ACC112 (cell line): ENCODE results near the gene NTM.

Experiments used
- H2AFZ ChIP-seq: fragments of 200-600 bp; sonication (generic); one replicate; pipeline ENCODE4 v1.6.0; 2017; ENCODE audit warnings: antibody characterized with exemption, low read length; ENCODE audit not compliant: unreplicated experiment
- H3K27ac ChIP-seq: fragments of 200-600 bp; sonication (generic); 2 replicates; pipeline ENCODE4 v1.5.1; 2014; ENCODE audit warnings: low read depth, mild to moderate bottlenecking, antibody characterized with exemption, low read length, moderate library complexity
- H3K27me3 ChIP-seq: fragments of 200-600 bp; sonication (generic); 2 replicates; pipeline ENCODE4 v1.6.1; 2014; ENCODE audit warnings: mild to moderate bottlenecking, antibody characterized with exemption, low read length, moderate library complexity, mixed read lengths; ENCODE audit not compliant: insufficient read depth
- H3K36me3 ChIP-seq: fragments of 200-600 bp; sonication (generic); 2 replicates; pipeline ENCODE4 v1.6.1; 2016; ENCODE audit warnings: mild to moderate bottlenecking, antibody characterized with exemption, low read length, moderate library complexity, mixed read lengths; ENCODE audit not compliant: insufficient read depth
- H3K4me1 ChIP-seq: fragments of 200-600 bp; sonication (generic); one replicate; pipeline ENCODE4 v1.6.1; 2016; ENCODE audit warnings: low read length, mixed read lengths; ENCODE audit not compliant: insufficient read depth, unreplicated experiment, control insufficient read depth
- H3K4me3 ChIP-seq: fragments of 200-600 bp; sonication (generic); 2 replicates; pipeline ENCODE4 v1.5.1; 2014; ENCODE audit warnings: mild to moderate bottlenecking, low read depth, low read length
- H3K79me2 ChIP-seq: fragments of 200-600 bp; sonication (generic); one replicate; pipeline ENCODE4 v1.6.0; 2016; ENCODE audit warnings: low read length; ENCODE audit not compliant: control insufficient read depth, unreplicated experiment, insufficient read depth

NTM gene

DNA sequence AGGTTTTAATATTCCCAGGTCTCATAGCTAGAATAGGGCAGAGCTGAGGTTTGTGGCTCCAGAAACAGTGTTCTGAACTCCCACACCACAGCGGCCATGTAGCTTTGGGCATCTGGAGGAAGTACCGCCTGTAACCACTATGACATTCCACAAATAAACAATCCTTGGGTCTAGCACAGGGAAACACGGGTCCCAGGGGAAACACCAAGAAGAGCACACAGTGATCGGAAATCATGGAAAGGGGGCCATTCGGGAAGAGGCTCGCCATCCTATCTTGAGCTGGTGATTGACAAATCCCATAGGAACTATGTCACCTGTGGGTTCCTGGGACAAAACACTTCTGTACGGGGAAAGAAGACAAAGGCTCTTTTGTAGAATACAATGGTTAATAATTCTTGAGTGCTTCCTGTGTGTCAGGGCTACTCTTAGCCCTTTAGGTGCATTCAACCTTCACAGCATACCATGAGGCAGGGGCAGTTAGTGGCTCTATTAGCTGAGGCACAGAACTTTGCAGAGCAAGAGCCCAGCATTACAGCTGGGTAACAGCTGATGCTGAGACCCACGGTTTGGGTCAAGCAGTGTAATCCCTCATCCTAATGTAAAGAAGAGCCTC lies 514.2 kb downstream of the NTM start:
- Histone ChIP-seq H3K27me3 (no peaks in the 10 kb centered on the region), H3K4me3 (no peak overlapping the region), H3K79me2 (no peaks in the 10 kb centered on the region), H3K27ac (no peak overlapping the region), H3K36me3 (no peaks in the 10 kb centered on the region), H2AFZ (no peak overlapping the region), H3K4me1 (peaks cover 20% of the 10 kb centered on the region)

DNA sequence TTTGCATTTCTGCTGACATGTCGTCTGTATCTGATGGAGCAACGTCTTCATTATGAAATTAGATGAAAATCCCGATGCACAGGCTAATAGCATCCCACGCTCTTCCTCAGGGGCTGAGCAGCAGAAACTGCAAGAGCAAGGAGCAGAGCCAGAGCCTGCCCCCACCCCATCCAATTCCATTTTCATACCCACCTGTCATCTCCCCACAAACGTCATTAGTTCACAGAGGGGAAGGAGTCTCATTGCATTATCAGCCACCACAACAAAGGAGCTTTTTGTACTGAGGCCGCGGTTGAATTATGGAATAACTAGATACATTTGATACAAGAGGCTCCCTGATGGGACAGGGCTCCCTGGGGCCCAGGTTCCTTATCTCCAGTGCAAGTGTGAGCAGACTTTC lies 515.0 kb downstream of the NTM start:
- H3K4me3 ChIP-seq = no peak overlapping the region
- no peaks in the 10 kb centered on the region for H3K27me3 ChIP-seq
- no peaks in the 10 kb centered on the region for H3K79me2 ChIP-seq
- peaks cover 24% of the 10 kb centered on the region for H3K4me1 ChIP-seq
- H3K36me3 ChIP-seq = no peaks in the 10 kb centered on the region
- H2AFZ ChIP-seq = no peak overlapping the region
- no peak overlapping the region for H3K27ac ChIP-seq

DNA sequence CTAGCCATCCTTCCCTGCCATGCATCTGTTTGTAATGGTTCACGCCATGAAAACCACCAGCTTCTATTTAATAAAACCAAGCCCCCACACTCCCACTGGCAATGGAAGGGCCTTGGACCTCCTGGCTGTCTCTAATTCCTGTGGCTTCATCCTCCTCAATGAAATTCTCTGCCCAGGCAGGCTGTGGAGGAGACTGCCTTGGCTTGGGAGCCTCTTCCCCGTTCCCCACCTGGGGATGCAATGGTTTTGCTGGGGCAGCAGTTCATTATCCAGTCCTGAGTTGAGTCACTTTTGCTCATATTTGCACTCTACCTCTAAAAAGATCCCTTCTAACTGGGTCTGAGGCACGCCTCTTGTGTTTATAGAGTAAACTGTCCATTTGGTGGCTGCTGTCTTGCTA lies 515.8 kb downstream of the NTM start:
- Histone ChIP-seq H3K4me3 (no peak overlapping the region), H3K79me2 (no peaks in the 10 kb centered on the region), H3K4me1 (peaks cover 24% of the 10 kb centered on the region), H2AFZ (no peak overlapping the region), H3K36me3 (no peaks in the 10 kb centered on the region), H3K27me3 (no peaks in the 10 kb centered on the region), H3K27ac (no peak overlapping the region)

DNA sequence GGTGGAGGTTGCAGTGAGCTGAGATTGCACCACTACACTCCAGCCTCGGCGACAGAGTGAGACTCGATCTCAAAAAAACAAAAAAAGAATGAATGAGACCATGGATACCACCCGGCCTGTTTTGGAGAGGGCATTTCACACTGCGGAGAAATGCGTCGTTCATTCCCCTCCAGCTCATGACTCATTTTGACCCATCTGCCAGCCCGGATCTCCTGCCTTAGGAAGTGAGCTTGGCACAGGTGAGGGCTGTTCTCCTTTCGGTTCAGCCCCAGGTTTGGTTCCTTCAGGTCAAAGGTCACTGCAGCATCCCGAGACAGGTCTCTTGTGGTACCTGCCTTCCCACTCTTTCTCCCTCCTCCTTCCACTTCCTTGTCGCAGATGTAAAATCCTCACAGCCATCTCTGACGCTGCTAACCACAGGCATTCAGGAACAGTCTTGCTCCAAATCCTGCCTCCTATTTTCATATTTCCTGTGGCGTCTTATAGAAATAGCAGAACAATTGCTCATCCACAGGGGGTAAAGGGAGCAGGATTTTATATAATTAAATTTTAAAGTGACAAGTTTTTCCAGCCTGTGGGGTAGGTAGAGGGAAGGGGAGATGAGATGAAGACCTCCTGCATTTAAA lies 517.9 kb downstream of the NTM start:
- Histone ChIP-seq H3K79me2 (no peaks in the 10 kb centered on the region), H3K27ac (peak overlapping the region; percentile 80), H3K36me3 (no peaks in the 10 kb centered on the region), H3K27me3 (no peaks in the 10 kb centered on the region), H2AFZ (peak overlapping the region; percentile 51), H3K4me3 (peak overlapping the region; percentile 20), H3K4me1 (peaks cover 24% of the 10 kb centered on the region)

DNA sequence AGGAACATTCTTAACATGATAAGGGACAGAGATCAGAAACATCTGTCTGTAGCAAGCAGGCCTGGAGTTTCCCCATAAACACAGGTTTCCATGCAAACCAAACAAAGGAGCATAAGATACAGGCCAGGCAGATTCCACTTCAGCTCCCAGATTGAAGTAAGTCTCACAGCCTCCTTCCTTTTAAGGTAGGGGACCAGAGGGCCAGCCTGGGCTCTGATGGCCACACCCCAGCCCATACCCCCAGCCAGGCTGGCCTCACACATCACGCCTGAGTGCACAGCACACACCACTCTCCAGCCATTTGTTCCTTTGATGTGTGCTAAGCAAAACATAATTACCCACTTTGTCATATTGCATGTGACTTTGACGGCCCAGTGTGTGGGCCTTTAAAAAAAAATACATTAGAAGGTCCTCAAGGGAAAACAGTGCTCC lies 518.7 kb downstream of the NTM start:
- Histone ChIP-seq H3K4me3 (no peak overlapping the region), H3K4me1 (peaks cover 24% of the 10 kb centered on the region), H3K27me3 (no peaks in the 10 kb centered on the region), H2AFZ (peak overlapping the region; percentile 34), H3K36me3 (no peaks in the 10 kb centered on the region), H3K27ac (peak overlapping the region; percentile 80), H3K79me2 (no peaks in the 10 kb centered on the region)

DNA sequence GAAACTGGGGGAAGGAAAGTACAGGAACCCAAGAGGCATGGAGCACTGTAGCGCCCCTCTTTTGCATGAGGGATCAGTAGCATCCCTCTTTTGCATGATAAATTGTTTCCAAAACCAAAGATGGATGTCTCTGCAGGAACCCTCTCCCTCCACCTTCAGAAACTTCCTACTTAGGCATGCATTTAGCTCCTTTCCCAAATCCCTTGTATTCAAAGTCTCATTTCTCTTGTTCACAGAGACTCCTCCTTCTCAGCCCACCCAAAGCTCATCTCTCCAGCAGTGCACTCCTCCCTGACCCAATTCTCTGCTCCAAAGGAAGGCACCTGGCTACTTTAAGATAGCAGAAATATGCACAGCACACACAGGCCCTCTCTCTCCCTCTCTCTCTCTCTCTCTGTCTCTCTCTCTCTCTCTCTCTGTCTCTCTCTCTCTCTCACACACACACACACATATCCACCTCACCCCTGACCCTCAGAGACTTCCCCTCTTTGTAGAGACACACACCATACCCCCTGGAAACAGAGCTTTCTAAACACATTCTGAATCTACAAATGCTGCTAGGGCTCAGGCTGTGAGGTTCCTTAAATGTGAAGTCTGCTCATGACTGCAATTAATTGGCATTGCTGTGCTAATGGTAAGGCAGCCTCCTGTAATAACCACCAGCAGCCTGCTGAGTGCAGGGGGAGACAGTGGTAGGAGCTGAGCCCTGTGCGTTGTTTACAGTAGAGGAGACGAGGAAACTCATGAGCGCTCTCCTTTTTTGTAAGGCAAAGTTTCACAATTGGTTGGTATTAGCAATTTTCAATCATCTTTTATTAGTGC lies 519.6 kb downstream of the NTM start:
- Histone ChIP-seq H3K79me2 (no peaks in the 10 kb centered on the region), H2AFZ (no peak overlapping the region), H3K27ac (peak overlapping the region; percentile 80; the same call in 1 of the 2 replicates), H3K36me3 (no peaks in the 10 kb centered on the region), H3K4me1 (peaks cover 24% of the 10 kb centered on the region), H3K27me3 (no peaks in the 10 kb centered on the region), H3K4me3 (no peak overlapping the region)

DNA sequence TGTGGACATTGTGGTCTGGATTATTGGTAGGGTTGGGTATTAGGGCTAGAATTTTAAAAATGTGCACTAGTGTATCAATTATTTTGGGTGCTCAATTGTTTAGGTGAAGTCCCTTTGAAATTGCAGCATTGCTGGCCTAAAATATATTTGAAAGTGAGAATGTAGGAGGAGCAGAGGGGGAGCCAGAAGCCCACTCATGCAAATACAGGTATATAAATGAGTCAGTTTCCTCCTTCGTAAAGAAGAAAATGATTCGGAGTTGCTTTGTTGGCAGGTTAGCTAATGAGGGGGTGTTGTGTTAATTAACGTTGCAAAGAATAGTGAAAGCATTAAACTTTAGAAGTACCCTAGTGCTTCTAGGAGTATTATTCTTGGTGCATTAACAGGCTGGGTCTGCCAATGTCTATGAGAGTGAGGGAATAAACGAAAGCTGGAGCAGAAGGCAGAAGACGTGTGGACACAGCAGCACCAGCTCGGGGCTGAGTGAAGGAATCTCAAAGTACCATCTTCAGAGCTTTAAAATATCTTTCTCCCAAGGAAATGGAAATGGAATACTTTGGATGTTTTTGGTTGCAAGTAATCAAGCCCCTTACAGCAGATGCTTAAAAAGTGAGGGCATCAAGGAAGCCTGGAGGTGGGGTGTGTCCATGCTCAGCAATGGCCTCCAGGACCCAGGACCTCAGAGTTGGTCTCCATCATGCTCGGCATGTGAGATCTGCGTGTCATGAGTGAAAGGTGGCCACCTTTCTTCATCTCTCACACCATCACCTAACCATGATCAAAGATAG lies 522.9 kb downstream of the NTM start:
- H3K36me3 ChIP-seq = no peaks in the 10 kb centered on the region
- H2AFZ ChIP-seq = no peak overlapping the region
- no peak overlapping the region for H3K27ac ChIP-seq
- H3K27me3 ChIP-seq = no peaks in the 10 kb centered on the region
- H3K4me3 ChIP-seq = no peak overlapping the region
- no peaks in the 10 kb centered on the region for H3K79me2 ChIP-seq
- peaks cover 32% of the 10 kb centered on the region for H3K4me1 ChIP-seq

DNA sequence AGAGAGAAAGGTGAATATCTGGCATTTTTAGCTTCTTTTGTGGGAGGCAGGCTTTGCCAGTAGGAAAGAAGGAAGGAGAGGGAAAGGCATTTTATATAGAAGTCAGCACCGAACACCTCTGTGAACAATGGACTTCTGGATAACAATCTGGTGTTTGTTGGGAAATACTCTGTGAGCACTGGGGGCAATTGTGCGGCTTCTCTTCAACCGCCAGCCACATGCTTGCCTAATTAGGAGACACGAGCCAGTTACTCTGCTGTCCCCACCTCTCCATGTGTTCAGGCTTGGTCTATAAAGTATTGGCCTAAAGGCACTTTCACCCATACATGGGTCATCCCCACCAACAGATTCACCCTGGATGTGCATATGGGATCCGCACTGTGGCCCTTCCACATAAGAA lies 523.6 kb downstream of the NTM start:
- no peak overlapping the region for H2AFZ ChIP-seq
- H3K27ac ChIP-seq = no peak overlapping the region
- no peaks in the 10 kb centered on the region for H3K36me3 ChIP-seq
- H3K4me1 ChIP-seq = peaks cover 32% of the 10 kb centered on the region
- no peak overlapping the region for H3K4me3 ChIP-seq
- H3K79me2 ChIP-seq = no peaks in the 10 kb centered on the region
- no peaks in the 10 kb centered on the region for H3K27me3 ChIP-seq

DNA sequence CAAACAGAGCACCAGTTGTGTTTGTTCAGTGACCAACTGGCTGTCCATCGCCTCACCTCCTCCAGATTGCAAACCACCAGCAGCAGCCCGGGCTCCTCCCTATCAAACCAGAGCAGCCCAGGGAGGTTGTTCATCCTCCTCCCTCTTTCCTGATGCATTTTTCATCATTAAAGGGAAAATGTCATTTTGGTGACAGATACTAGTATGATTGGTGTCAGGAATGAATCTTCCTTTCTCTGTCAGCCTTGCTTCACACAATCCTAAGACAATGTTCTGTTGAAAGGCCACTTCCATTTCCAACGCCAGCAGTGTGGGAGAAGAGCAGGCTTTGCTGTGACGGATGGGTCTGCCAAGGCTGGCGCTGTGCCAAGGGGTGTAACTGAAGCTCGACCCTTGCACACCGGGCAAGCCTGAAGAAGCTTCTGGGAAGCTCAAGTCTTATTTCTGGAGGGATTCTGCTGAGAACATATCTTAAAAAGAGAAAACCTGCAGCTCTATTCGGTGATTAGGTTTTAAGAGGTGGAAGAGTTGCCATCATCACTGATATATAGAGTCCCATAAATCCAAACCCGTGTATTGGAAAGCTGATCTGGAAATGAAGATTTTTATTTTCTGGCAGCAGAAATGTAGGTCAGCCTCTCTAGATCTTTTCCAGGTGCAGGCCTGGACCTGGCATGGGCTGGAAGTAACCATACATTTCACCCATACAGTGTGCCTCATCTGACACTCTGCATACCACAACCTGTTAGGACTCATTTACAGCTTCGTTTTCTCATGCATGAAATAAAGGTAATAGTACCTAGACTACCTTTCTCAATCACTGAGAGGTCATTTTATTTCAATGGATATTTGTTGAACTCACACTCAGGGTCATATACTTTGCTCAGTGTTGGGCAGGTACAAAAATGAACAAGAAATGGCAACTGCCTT lies 524.5 kb downstream of the NTM start:
- H3K27me3 ChIP-seq = no peaks in the 10 kb centered on the region
- peaks cover 23% of the 10 kb centered on the region for H3K4me1 ChIP-seq
- no peak overlapping the region for H3K27ac ChIP-seq
- H2AFZ ChIP-seq = no peak overlapping the region
- no peaks in the 10 kb centered on the region for H3K79me2 ChIP-seq
- no peaks in the 10 kb centered on the region for H3K36me3 ChIP-seq
- no peak overlapping the region for H3K4me3 ChIP-seq

DNA sequence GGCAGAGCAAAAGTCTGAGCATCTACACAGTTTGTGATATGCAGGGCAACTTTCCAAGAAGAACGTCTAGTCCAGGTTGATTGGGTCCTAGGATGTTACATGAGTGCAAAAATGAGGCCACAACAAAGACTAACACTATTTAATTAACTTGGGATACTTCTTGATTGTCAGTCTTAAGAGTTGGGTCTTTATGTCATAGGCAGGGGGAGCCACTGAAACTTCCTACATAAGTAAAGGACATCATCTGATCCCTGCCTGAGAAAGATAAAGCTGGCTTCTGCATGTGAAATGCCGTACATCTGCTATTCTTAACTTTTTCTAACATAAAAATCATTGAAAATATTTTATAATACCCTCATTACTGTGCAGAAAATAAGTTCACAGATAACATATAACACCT lies 525.5 kb downstream of the NTM start:
- Histone ChIP-seq H3K36me3 (no peaks in the 10 kb centered on the region), H2AFZ (no peak overlapping the region), H3K4me1 (peaks cover 22% of the 10 kb centered on the region), H3K79me2 (no peaks in the 10 kb centered on the region), H3K27ac (no peak overlapping the region), H3K27me3 (no peaks in the 10 kb centered on the region), H3K4me3 (no peak overlapping the region)
